Neural cell (in vitro differentiated cells): Measurements from ENCODE around the gene RBM5. TPM values are rescaled to one million over a fixed set of nuclear protein-coding genes. Genes with fewer than 3 reads are reported as not detected.

Experiments used
- H2AFZ ChIP-seq: fragments of 200-600, 300-800 bp; sonication (generic), shearing (Covaris generic); 2 replicates; pipeline ENCODE4 v1.6.0; 2014; ENCODE audit warnings: low read depth, mild to moderate bottlenecking, antibody characterized with exemption, low read length, moderate library complexity
- H3F3A ChIP-seq: fragments of 200-600 bp; shearing (Covaris generic); 2 replicates; pipeline ENCODE4 v1.6.1; 2016; ENCODE audit warnings: mild to moderate bottlenecking, moderate library complexity, mixed read lengths, antibody characterized with exemption, low read length; ENCODE audit not compliant: insufficient read depth, poor library complexity, severe bottlenecking
- H3K27ac ChIP-seq: fragments of 200-600, 300-800 bp; sonication (generic), shearing (Covaris generic); 2 replicates; pipeline ENCODE4 v1.5.1; 2014; ENCODE audit warnings: mild to moderate bottlenecking, low read length, moderate library complexity
- H3K27me3 ChIP-seq: fragments of 300-800, 200-600 bp; sonication (generic), shearing (Covaris generic); 2 replicates; pipeline ENCODE4 v1.6.0; 2014; ENCODE audit warnings: mild to moderate bottlenecking, low read depth, low read length, moderate library complexity; ENCODE audit not compliant: insufficient read depth
- H3K36me3 ChIP-seq: fragments of 300-800, 200-600 bp; sonication (generic), shearing (Covaris generic); 2 replicates; pipeline ENCODE4 v1.5.1; 2014; ENCODE audit warnings: mild to moderate bottlenecking, antibody characterized with exemption, low read length, moderate library complexity; ENCODE audit not compliant: insufficient read depth
- H3K4me2 ChIP-seq: fragments of 300-800, 200-600 bp; sonication (generic), shearing (Covaris generic); 2 replicates; pipeline ENCODE4 v1.6.0; 2014; ENCODE audit warnings: mild to moderate bottlenecking, low read length
- H3K4me3 ChIP-seq: fragments of 300-800, 200-600 bp; sonication (generic), shearing (Covaris generic); 2 replicates; pipeline ENCODE4 v1.5.1; 2014; ENCODE audit warnings: mild to moderate bottlenecking, low read length, moderate library complexity
- H3K79me2 ChIP-seq: fragments of 200-600 bp; shearing (Covaris generic); replicated peaks from 2 replicates; pipeline ENCODE4 v1.6.0; 2014; ENCODE audit warnings: mild to moderate bottlenecking, low read length, moderate library complexity; ENCODE audit not compliant: insufficient read depth
- H3K9ac ChIP-seq: fragments of 300-800, 200-600 bp; sonication (generic), shearing (Covaris generic); 2 replicates; pipeline ENCODE4 v1.6.1; 2016; ENCODE audit warnings: mild to moderate bottlenecking, low read length, mixed read lengths
- H3K9me2 ChIP-seq: fragments of 200-600 bp; shearing (Covaris generic); 2 replicates; pipeline ENCODE4 v1.6.1; 2016; ENCODE audit warnings: mild to moderate bottlenecking, low read length, mixed read lengths; ENCODE audit not compliant: insufficient read depth
- H3K9me3 ChIP-seq: fragments of 200-600, 300-800 bp; sonication (generic), shearing (Covaris generic); 2 replicates; pipeline ENCODE4 v1.6.1; 2016; ENCODE audit warnings: mild to moderate bottlenecking, mixed run types, low read length, moderate library complexity, mixed read lengths
- H4K20me1 ChIP-seq: fragments of 200-600 bp; shearing (Covaris generic); 2 replicates; pipeline ENCODE4 v1.6.1; 2016; ENCODE audit warnings: mild to moderate bottlenecking, mixed run types; ENCODE audit not compliant: insufficient read depth
- EP300 ChIP-seq: fragments of 450-650 bp; conservative IDR thresholded peaks from 2 replicates; pipeline ENCODE4 v1.6.1; 2014; ENCODE audit warnings: antibody characterized with exemption, mild to moderate bottlenecking, moderate library complexity; ENCODE audit not compliant: poor library complexity, severe bottlenecking
- EZH2 ChIP-seq: fragments of 200-600, 300-800 bp; shearing (Covaris generic), sonication (generic); IDR thresholded peaks from 2 replicates; pipeline ENCODE4 v1.6.1; 2014; ENCODE audit warnings: antibody characterized with exemption, low read length, borderline replicate concordance, mild to moderate bottlenecking; ENCODE audit not compliant: insufficient read depth, poor library complexity, severe bottlenecking
- MXI1 ChIP-seq: fragments of 450-650 bp; conservative IDR thresholded peaks from 2 replicates; pipeline ENCODE4 v1.6.1; 2014; ENCODE audit warnings: antibody characterized with exemption, mild to moderate bottlenecking; ENCODE audit not compliant: poor library complexity, severe bottlenecking
- POLR2AphosphoS5 ChIP-seq: IDR thresholded peaks from 2 replicates; pipeline ENCODE4 v1.6.1; 2012
- RAD21 ChIP-seq: fragments of 450-650 bp; conservative IDR thresholded peaks from 2 replicates; pipeline ENCODE4 v1.6.1; 2014; ENCODE audit warnings: antibody characterized with exemption, mild to moderate bottlenecking, moderate library complexity
- SMC3 ChIP-seq: fragments of 450-650 bp; conservative IDR thresholded peaks from 2 replicates; pipeline ENCODE4 v1.6.1; 2014; ENCODE audit warnings: antibody characterized with exemption, mild to moderate bottlenecking, moderate library complexity; ENCODE audit not compliant: poor library complexity
- TAF1 ChIP-seq: IDR thresholded peaks from 2 replicates; pipeline ENCODE4 v1.6.1; 2012; ENCODE audit warnings: low read depth
- polyA plus RNA-seq: library from polyadenylated mRNA; depleted of rRNA; stranded (reverse); fragments of >200 nt; gene quantifications from 2 replicates; pipeline ENCODE4 v1.2.3, GENCODE V29; 2014
- TF ChIP-seq, protein P1 (sequence below): fragments of 450-650 bp; IDR thresholded peaks from 2 replicates; pipeline ENCODE4 v1.5.1; 2014; ENCODE audit warnings: antibody characterized with exemption, mild to moderate bottlenecking, moderate library complexity; ENCODE audit not compliant: poor library complexity, severe bottlenecking
- TF ChIP-seq, protein P2 (sequence below): IDR thresholded peaks from 2 replicates; pipeline ENCODE4 v1.6.1; 2012; ENCODE audit warnings: borderline replicate concordance

The RBM5 gene
- polyA plus RNA-seq, 1 donor from 2014 or later, result 632 TPM

DNA sequence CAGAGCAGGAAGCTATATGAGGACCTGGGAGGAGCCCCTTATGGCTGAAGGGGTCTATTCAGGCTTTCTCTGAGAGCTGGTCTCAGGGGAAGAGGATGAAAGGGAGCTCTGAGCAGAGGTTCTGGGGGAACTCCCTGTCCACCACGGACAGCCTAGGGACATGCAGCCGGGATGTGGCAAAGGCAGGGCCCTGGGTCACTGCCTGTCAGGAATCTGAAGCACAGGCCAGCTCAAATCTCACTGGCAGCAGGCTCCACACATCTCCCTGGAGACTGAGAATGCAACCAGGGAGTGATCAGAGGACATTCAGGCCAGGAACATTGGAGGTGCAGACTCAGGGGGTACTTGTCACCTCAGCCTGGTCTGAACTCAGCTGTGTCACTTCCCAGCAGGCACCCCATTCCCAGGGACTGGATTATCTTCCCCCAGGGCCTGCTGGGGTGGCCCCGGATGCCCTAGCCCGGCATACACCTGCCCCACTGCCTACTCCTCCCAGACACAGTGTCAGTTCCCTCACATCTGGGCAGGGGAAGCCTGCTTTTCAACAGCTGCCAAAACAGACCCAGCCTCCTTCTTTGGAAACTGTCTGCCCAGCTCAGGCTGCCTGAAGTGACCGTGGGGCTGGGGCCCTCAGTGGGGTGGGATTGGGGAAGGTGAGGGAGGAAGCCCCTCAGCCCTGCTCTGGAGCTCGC is 48.1 kb downstream of the RBM5 start:
- Histone ChIP-seq H3K4me3 (no peak overlapping the region), H2AFZ (no peak overlapping the region), H3K27ac (no peak overlapping the region), H3K9me2 (no peaks in the 10 kb centered on the region), H3F3A (no peaks in the 10 kb centered on the region), H3K79me2 (no peaks in the 10 kb centered on the region), H3K36me3 (no peaks in the 10 kb centered on the region), H4K20me1 (no peaks in the 10 kb centered on the region), H3K27me3 (no peaks in the 10 kb centered on the region), H3K4me2 (no peak overlapping the region), H3K9ac (no peak overlapping the region), H3K9me3 (no peaks in the 10 kb centered on the region)
- TF ChIP-seq TAF1 (no peak), EZH2 (no peak), EP300 (no peak), SMC3 (no peak), RAD21 (no peak), MXI1 (no peak), POLR2AphosphoS5 (no peak)
- TF ChIP-seq, protein P1, sequence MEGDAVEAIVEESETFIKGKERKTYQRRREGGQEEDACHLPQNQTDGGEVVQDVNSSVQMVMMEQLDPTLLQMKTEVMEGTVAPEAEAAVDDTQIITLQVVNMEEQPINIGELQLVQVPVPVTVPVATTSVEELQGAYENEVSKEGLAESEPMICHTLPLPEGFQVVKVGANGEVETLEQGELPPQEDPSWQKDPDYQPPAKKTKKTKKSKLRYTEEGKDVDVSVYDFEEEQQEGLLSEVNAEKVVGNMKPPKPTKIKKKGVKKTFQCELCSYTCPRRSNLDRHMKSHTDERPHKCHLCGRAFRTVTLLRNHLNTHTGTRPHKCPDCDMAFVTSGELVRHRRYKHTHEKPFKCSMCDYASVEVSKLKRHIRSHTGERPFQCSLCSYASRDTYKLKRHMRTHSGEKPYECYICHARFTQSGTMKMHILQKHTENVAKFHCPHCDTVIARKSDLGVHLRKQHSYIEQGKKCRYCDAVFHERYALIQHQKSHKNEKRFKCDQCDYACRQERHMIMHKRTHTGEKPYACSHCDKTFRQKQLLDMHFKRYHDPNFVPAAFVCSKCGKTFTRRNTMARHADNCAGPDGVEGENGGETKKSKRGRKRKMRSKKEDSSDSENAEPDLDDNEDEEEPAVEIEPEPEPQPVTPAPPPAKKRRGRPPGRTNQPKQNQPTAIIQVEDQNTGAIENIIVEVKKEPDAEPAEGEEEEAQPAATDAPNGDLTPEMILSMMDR, result no peak
- TF ChIP-seq, protein P2, sequence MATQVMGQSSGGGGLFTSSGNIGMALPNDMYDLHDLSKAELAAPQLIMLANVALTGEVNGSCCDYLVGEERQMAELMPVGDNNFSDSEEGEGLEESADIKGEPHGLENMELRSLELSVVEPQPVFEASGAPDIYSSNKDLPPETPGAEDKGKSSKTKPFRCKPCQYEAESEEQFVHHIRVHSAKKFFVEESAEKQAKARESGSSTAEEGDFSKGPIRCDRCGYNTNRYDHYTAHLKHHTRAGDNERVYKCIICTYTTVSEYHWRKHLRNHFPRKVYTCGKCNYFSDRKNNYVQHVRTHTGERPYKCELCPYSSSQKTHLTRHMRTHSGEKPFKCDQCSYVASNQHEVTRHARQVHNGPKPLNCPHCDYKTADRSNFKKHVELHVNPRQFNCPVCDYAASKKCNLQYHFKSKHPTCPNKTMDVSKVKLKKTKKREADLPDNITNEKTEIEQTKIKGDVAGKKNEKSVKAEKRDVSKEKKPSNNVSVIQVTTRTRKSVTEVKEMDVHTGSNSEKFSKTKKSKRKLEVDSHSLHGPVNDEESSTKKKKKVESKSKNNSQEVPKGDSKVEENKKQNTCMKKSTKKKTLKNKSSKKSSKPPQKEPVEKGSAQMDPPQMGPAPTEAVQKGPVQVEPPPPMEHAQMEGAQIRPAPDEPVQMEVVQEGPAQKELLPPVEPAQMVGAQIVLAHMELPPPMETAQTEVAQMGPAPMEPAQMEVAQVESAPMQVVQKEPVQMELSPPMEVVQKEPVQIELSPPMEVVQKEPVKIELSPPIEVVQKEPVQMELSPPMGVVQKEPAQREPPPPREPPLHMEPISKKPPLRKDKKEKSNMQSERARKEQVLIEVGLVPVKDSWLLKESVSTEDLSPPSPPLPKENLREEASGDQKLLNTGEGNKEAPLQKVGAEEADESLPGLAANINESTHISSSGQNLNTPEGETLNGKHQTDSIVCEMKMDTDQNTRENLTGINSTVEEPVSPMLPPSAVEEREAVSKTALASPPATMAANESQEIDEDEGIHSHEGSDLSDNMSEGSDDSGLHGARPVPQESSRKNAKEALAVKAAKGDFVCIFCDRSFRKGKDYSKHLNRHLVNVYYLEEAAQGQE, result no peak

DNA sequence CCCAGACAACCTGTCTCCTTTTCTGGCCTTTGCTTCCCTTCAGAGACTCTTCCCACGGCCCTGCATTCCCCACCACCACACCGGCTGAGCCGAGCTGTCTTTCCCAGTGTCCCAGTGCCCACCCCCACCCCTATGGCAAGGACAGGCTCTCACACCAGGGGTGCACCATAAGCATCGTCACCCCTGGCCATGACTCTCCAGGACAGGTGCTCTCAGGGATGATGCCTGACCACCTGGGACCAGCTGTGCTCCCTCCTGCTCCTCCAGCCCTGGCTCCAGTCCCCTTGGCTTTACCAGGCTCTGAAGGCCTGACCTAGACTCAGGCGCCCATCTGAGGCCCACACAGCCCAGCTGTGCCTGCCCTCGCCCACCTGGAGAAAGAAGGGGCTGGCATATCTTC is 48.8 kb downstream of the RBM5 start:
- Histone ChIP-seq H3K9me2 (no peaks in the 10 kb centered on the region), H3K27ac (no peak overlapping the region), H3K79me2 (no peaks in the 10 kb centered on the region), H3K9ac (no peak overlapping the region), H3F3A (no peaks in the 10 kb centered on the region), H3K9me3 (no peaks in the 10 kb centered on the region), H3K4me3 (no peak overlapping the region), H3K27me3 (no peaks in the 10 kb centered on the region), H4K20me1 (no peaks in the 10 kb centered on the region), H2AFZ (no peak overlapping the region), H3K36me3 (no peaks in the 10 kb centered on the region), H3K4me2 (no peak overlapping the region)
- no peak for TF ChIP-seq RAD21
- TF ChIP-seq TAF1, result no peak
- TF ChIP-seq, protein P2, result no peak
- no peak for TF ChIP-seq MXI1
